ENCODE data around the gene NLRP4. TPM values are rescaled to one million over a fixed set of nuclear protein-coding genes. Genes with fewer than 3 reads are reported as not detected.

NLRP4 gene
- not detected for total RNA-seq
- not detected for polyA plus RNA-seq (ENCODE audit: insufficient read length in 6 of 6)
- long read RNA-seq, donor 1, result 0 reads
- long read RNA-seq, donor 2, result 0 reads
- long read RNA-seq, donor 3, result 0 reads
- long read RNA-seq, donor 4, result 0 reads
- long read RNA-seq, donor 5, result 0 reads
- long read RNA-seq, donor 6, result 0 reads
- long read RNA-seq, donor 7, result 0 reads
- long read RNA-seq, donor 8, result 0 reads
- long read RNA-seq, donor 9, result 0 reads
- long read RNA-seq, donor 10, result 0 reads
- long read RNA-seq, donor 11, result 0 reads
- long read RNA-seq, donor 12, result 0 reads

GRCh38 chr19:55836340-55836739 lies at the start of gene NLRP4:
NLRP4 (plus strand) TSS chr19:55836540; CDS start chr19:55852081, 15,541 bp downstream.
- TF ChIP-seq CTCF (IDR thresholded peaks at IDR 0.05), result no peak
- intact Hi-C loops (cut with DNase I), result no loop called here
- Histone ChIP-seq H3K36me3 (no peaks in the 10 kb centered on the region), H3K27me3 (peaks cover 0 to 5% of the 10 kb centered on the region in 2 donors), H3K9me3 (peaks cover 0 to 2% of the 10 kb centered on the region in 2 donors), H3K4me3 (no peak within 1 kb of the TSS), H3K27ac (no peak within 1 kb of the TSS), H3K4me1 (no peaks in the 10 kb centered on the region)
- ATAC-seq, result no peak
- DNase-seq, result no peak

GRCh38 chr19:55795021-55795420 lies 41.3 kb upstream of the NLRP4 start:
- no peaks in the 10 kb centered on the region for H3K4me1 ChIP-seq
- TF ChIP-seq CTCF (IDR thresholded peaks at IDR 0.05), result no peak
- ATAC-seq (no peak), DNase-seq (no peak)
- H3K36me3 ChIP-seq, result no peaks in the 10 kb centered on the region
- H3K27ac ChIP-seq, result no peak overlapping the region
- no peak overlapping the region for H3K4me3 ChIP-seq
- H3K9me3 ChIP-seq, result no peaks in the 10 kb centered on the region
- H3K27me3 ChIP-seq, result peaks cover 0 to 10% of the 10 kb centered on the region in 2 donors
- intact Hi-C loops (cut with DNase I), result no loop called here

- Histone ChIP-seq H3K4me3 (no peak overlapping the region), H3K27me3 (no peaks in the 10 kb centered on the region), H3K36me3 (no peaks in the 10 kb centered on the region), H3K27ac (no peak overlapping the region), H3K4me1 (no peaks in the 10 kb centered on the region), H3K9me3 (peaks cover 0 to 5% of the 10 kb centered on the region in 2 donors)
- TF ChIP-seq CTCF (IDR thresholded peaks at IDR 0.05), result no peak
- no peak for ATAC-seq
- DNase-seq, result no peak
- intact Hi-C loops (cut with DNase I), result no loop called here
Measured at GRCh38 chr19:55801416-55801815, 34.9 kb upstream of the NLRP4 start.

- peaks cover 0 to 5% of the 10 kb centered on the region in 2 donors for H3K9me3 ChIP-seq
- H3K4me1 ChIP-seq, result no peaks in the 10 kb centered on the region
- no peaks in the 10 kb centered on the region for H3K36me3 ChIP-seq
- TF ChIP-seq CTCF (IDR thresholded peaks at IDR 0.05), result no peak
- no peak overlapping the region for H3K4me3 ChIP-seq
- DNase-seq, result no peak
- H3K27ac ChIP-seq, result no peak overlapping the region
- no peak for ATAC-seq
- no peaks in the 10 kb centered on the region for H3K27me3 ChIP-seq
- intact Hi-C loops (cut with DNase I), result no loop called here
Measured at GRCh38 chr19:55802281-55802680, 34.1 kb upstream of the NLRP4 start.

GRCh38 chr19:55809381-55810058 lies 26.8 kb upstream of the NLRP4 start:
- intact Hi-C loops (cut with DNase I), result no loop called here
- no peak for TF ChIP-seq CTCF (IDR thresholded peaks at IDR 0.05)
- peak; percentile 56 for ATAC-seq

More at GRCh38 chr19:55809381-55810058, 26.8 kb upstream of the NLRP4 start:
- Histone ChIP-seq H3K4me3 (no peak overlapping the region), H3K27ac (no peak overlapping the region), H3K4me1 (no peaks in the 10 kb centered on the region), H3K27me3 (peaks cover 0 to 18% of the 10 kb centered on the region in 2 donors), H3K36me3 (no peaks in the 10 kb centered on the region), H3K9me3 (no peaks in the 10 kb centered on the region)
- peak in 3 of 4 donors; percentile 32 to 71 (median 37) for DNase-seq

All from left lung (tissue), 14 donors.